DND-41 (cell line): Measurements from ENCODE around the gene ZFP62.

Experiments used
- ATAC-seq: fragments of 200-7000 bp; cut with Tn5 transposase; 3 replicates; pipeline ENCODE4 v1.9.1; 2021; ENCODE audit warnings: low read depth; ENCODE audit not compliant: insufficient read depth
- DNase-seq: peaks from one replicate; pipeline ENCODE4 v3.0.0-alpha.2; 2020
- H2AFZ ChIP-seq: 2 replicates; pipeline ENCODE4 v1.6.0; 2012; ENCODE audit warnings: low read depth, low read length
- H3K27ac ChIP-seq: 2 replicates; pipeline ENCODE4 v1.5.1; 2012; ENCODE audit warnings: low read length, inconsistent platforms
- H3K27me3 ChIP-seq: fragments of 200-600 bp; sonication (generic); 2 replicates; pipeline ENCODE4 v1.6.0; 2012; ENCODE audit warnings: low read length, mild to moderate bottlenecking, inconsistent platforms; ENCODE audit not compliant: insufficient read depth, poor library complexity
- H3K36me3 ChIP-seq: 2 replicates; pipeline ENCODE4 v1.5.1; 2012; ENCODE audit warnings: low read length, inconsistent platforms; ENCODE audit not compliant: insufficient read depth
- H3K4me1 ChIP-seq: 2 replicates; pipeline ENCODE4 v1.5.1; 2012; ENCODE audit warnings: mild to moderate bottlenecking, low read length; ENCODE audit not compliant: insufficient read depth
- H3K4me2 ChIP-seq: 2 replicates; pipeline ENCODE4 v1.6.0; 2012; ENCODE audit warnings: mild to moderate bottlenecking, moderate library complexity, low read length, inconsistent platforms; ENCODE audit not compliant: insufficient read depth
- H3K4me3 ChIP-seq, 2 experiments: fragments of 200-600 bp in 1 of 2; shearing (Covaris generic) in 1 of 2; 2 replicates each; pipeline ENCODE4 v1.5.1; 2012 to 2016; ENCODE audit warnings: inconsistent platforms in 2 of 2, low read length in 2 of 2, mild to moderate bottlenecking in 2 of 2, low read depth in 1 of 2, moderate library complexity in 1 of 2
- H3K79me2 ChIP-seq: 2 replicates; pipeline ENCODE4 v1.6.0; 2012; ENCODE audit warnings: low read length, inconsistent platforms; ENCODE audit not compliant: insufficient read depth
- H3K9ac ChIP-seq: 2 replicates; pipeline ENCODE4 v1.6.0; 2012; ENCODE audit warnings: low read depth, mild to moderate bottlenecking, inconsistent platforms, low read length, moderate library complexity
- H3K9me3 ChIP-seq: 2 replicates; pipeline ENCODE4 v1.5.1; 2012; ENCODE audit warnings: low read length, moderate library complexity, mild to moderate bottlenecking, inconsistent platforms; ENCODE audit not compliant: insufficient read depth, severe bottlenecking
- H4K20me1 ChIP-seq: 2 replicates; pipeline ENCODE4 v1.6.0; 2012; ENCODE audit warnings: low read length; ENCODE audit not compliant: insufficient read depth
- EZH2 ChIP-seq: IDR thresholded peaks from 3 replicates; pipeline ENCODE4 v1.6.1; 2012; ENCODE audit warnings: borderline replicate concordance, low read depth, mild to moderate bottlenecking, moderate library complexity, low read length, inconsistent platforms; ENCODE audit not compliant: severe bottlenecking
- TF ChIP-seq, protein P1 (sequence below): IDR thresholded peaks from 2 replicates; pipeline ENCODE4 v1.5.1; 2012; ENCODE audit warnings: borderline replicate concordance, low read length, moderate library complexity, mild to moderate bottlenecking; ENCODE audit not compliant: poor library complexity, severe bottlenecking; ENCODE audit errors: extremely low read depth

ZFP62 gene

DNA sequence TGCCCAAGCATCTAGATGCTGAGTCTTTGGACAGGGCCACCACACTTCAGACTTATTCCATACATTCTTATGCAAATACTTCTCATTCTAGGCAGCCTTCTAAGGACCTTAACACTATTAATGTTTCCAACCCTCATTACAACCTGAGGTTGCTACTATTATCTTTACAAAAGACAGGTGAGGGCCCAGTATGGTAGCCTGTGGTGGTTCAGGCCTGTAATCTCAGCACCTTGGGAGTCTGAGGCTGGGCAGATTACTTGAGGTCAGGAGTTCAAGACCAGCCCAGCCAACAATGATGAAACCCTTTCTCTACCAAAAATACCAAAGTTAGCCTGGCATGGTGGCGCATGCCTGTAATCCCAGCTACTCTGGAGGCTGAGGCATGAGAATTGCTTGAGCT, 16.2 kb downstream of the ZFP62 start:
- Histone ChIP-seq H3K27ac (no peak overlapping the region), H2AFZ (no peak overlapping the region), H4K20me1 (no peaks in the 10 kb centered on the region), H3K4me3 (no peak overlapping the region), H3K4me2 (no peak overlapping the region), H3K9me3 (peaks cover 8% of the 10 kb centered on the region), H3K9ac (no peak overlapping the region), H3K36me3 (peaks cover 27% of the 10 kb centered on the region), H3K4me1 (no peaks in the 10 kb centered on the region), H3K27me3 (no peaks in the 10 kb centered on the region), H3K79me2 (no peaks in the 10 kb centered on the region)
- TF ChIP-seq EZH2: no peak
- TF ChIP-seq, protein P1, sequence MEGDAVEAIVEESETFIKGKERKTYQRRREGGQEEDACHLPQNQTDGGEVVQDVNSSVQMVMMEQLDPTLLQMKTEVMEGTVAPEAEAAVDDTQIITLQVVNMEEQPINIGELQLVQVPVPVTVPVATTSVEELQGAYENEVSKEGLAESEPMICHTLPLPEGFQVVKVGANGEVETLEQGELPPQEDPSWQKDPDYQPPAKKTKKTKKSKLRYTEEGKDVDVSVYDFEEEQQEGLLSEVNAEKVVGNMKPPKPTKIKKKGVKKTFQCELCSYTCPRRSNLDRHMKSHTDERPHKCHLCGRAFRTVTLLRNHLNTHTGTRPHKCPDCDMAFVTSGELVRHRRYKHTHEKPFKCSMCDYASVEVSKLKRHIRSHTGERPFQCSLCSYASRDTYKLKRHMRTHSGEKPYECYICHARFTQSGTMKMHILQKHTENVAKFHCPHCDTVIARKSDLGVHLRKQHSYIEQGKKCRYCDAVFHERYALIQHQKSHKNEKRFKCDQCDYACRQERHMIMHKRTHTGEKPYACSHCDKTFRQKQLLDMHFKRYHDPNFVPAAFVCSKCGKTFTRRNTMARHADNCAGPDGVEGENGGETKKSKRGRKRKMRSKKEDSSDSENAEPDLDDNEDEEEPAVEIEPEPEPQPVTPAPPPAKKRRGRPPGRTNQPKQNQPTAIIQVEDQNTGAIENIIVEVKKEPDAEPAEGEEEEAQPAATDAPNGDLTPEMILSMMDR: no peak
- ATAC-seq (no peak), DNase-seq (no peak)

DNA sequence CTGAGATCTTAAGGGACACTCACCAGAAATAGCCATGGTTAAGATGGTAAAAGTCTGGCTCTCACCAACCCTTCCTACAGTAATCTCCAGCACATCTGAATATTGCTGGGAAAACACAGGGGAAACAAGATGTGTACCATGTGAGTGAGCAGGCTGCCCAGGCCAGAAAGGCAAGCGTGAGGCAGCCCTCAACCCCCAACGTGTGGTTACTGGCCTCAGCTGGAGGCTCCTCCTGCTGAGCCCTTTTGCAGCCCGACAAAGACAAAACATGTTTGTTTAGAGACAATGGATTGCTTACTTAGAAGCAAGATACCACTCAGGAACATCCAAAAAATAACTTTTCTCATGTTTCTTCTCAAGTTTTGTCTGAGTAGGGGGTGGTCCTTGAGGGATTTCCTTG, 16.6 kb downstream of the ZFP62 start:
- H3K4me1 ChIP-seq: no peaks in the 10 kb centered on the region
- H2AFZ ChIP-seq: no peak overlapping the region
- peaks cover 7% of the 10 kb centered on the region for H3K9me3 ChIP-seq
- peaks cover 23% of the 10 kb centered on the region for H3K36me3 ChIP-seq
- H3K27ac ChIP-seq: no peak overlapping the region
- no peak overlapping the region for H3K9ac ChIP-seq
- H3K4me2 ChIP-seq: no peak overlapping the region
- no peak for TF ChIP-seq EZH2
- TF ChIP-seq, protein P1: no peak
- H4K20me1 ChIP-seq: no peaks in the 10 kb centered on the region
- H3K4me3 ChIP-seq: no peak overlapping the region
- H3K79me2 ChIP-seq: no peaks in the 10 kb centered on the region
- H3K27me3 ChIP-seq: no peaks in the 10 kb centered on the region
- DNase-seq: no peak
- no peak for ATAC-seq

DNA sequence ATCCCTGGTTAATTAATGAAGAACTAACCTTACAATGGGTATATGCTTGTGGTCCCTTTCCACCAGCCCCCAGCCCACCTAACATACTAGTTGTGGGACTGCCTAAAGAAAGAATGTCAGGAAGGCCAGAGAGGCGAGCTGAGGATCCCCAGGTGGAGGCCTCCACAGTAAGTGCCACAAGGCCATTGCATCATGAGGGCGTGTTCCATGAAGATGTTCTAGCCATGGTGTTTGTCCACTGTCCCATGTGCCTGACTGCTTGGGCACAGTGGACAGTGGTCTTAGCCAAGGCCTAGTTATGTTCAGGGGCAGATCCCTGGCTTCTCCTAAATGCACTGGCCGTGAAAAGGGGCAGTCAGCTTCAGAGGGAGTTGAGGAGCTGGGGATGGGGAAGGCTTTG, 21.1 kb downstream of the ZFP62 start:
- H3K4me3 ChIP-seq: no peak overlapping the region
- no peaks in the 10 kb centered on the region for H4K20me1 ChIP-seq
- no peaks in the 10 kb centered on the region for H3K9me3 ChIP-seq
- H3K36me3 ChIP-seq: peaks cover 12% of the 10 kb centered on the region
- no peak for ATAC-seq
- H3K27ac ChIP-seq: no peak overlapping the region
- no peak overlapping the region for H3K4me2 ChIP-seq
- no peaks in the 10 kb centered on the region for H3K27me3 ChIP-seq
- no peak overlapping the region for H3K9ac ChIP-seq
- TF ChIP-seq, protein P1: no peak
- TF ChIP-seq EZH2: no peak
- H3K4me1 ChIP-seq: no peaks in the 10 kb centered on the region
- H3K79me2 ChIP-seq: no peaks in the 10 kb centered on the region
- no peak overlapping the region for H2AFZ ChIP-seq
- DNase-seq: no peak

DNA sequence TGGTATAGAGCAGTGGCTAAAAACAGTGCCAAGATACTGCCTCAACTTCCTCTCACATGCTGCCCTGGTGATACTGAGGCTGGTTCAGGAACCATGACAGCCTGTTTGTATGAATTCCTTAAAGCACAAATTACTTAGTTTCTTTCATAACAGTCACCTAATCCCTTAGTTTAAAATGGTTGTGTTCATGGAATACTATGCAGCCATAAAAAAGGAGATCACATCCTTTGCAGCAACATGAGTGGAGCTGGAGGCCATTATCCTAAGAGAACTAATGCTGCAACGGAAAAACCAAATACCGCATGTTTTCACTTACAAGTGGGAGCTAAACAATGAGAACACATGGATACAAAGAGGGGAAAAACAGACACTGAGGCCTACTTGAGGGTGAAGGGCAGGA, 21.8 kb downstream of the ZFP62 start:
- no peak overlapping the region for H3K27ac ChIP-seq
- H4K20me1 ChIP-seq: no peaks in the 10 kb centered on the region
- H3K36me3 ChIP-seq: peaks cover 19% of the 10 kb centered on the region
- no peaks in the 10 kb centered on the region for H3K27me3 ChIP-seq
- H2AFZ ChIP-seq: no peak overlapping the region
- no peaks in the 10 kb centered on the region for H3K4me1 ChIP-seq
- no peaks in the 10 kb centered on the region for H3K9me3 ChIP-seq
- DNase-seq (no peak), ATAC-seq (no peak)
- H3K9ac ChIP-seq: no peak overlapping the region
- H3K79me2 ChIP-seq: no peaks in the 10 kb centered on the region
- no peak for TF ChIP-seq EZH2
- TF ChIP-seq, protein P1: no peak
- no peak overlapping the region for H3K4me2 ChIP-seq
- H3K4me3 ChIP-seq: no peak overlapping the region
